ENCODE results near the gene UBE2F.

- TF ChIP-seq, protein P1, sequence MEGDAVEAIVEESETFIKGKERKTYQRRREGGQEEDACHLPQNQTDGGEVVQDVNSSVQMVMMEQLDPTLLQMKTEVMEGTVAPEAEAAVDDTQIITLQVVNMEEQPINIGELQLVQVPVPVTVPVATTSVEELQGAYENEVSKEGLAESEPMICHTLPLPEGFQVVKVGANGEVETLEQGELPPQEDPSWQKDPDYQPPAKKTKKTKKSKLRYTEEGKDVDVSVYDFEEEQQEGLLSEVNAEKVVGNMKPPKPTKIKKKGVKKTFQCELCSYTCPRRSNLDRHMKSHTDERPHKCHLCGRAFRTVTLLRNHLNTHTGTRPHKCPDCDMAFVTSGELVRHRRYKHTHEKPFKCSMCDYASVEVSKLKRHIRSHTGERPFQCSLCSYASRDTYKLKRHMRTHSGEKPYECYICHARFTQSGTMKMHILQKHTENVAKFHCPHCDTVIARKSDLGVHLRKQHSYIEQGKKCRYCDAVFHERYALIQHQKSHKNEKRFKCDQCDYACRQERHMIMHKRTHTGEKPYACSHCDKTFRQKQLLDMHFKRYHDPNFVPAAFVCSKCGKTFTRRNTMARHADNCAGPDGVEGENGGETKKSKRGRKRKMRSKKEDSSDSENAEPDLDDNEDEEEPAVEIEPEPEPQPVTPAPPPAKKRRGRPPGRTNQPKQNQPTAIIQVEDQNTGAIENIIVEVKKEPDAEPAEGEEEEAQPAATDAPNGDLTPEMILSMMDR (conservative IDR thresholded peaks at IDR 0.05; ENCODE audit: low read depth, low read length): no peak
- TF ChIP-seq POLR2A (IDR thresholded peaks at IDR 0.05; ENCODE audit: low read depth, low read length): no peak
Observed at GRCh38 chr2:238083919-238084318, 117.1 kb downstream of the UBE2F start.
